ENCODE measurements around the gene MYO18A.

MYO18A gene

GRCh38 chr17:29127840-29128239 is 52.4 kb downstream of the MYO18A start:
- DNase-seq (ENCODE audit: low read depth, low spot score) = no peak

- no peak for DNase-seq (ENCODE audit: low read depth, low spot score)
Measured at GRCh38 chr17:29126268-29126930, 53.8 kb downstream of the MYO18A start.

- no peak for DNase-seq (ENCODE audit: low read depth, low spot score)
Measured at GRCh38 chr17:29125651-29126050, 54.5 kb downstream of the MYO18A start.

GRCh38 chr17:29124925-29125273 is 55.3 kb downstream of the MYO18A start:
- no peak for DNase-seq (ENCODE audit: low read depth, low spot score)

- no peak for DNase-seq (ENCODE audit: low read depth, low spot score)
Measured at GRCh38 chr17:29124135-29124924, 55.9 kb downstream of the MYO18A start.

- DNase-seq (ENCODE audit: low read depth, low spot score) = no peak
Measured at GRCh38 chr17:29123111-29123510, 57.1 kb downstream of the MYO18A start.

GRCh38 chr17:29121442-29121841 is 58.8 kb downstream of the MYO18A start:
- no peak for DNase-seq (ENCODE audit: low read depth, low spot score)

GRCh38 chr17:29120433-29120832 is 59.8 kb downstream of the MYO18A start:
- DNase-seq (ENCODE audit: low read depth, low spot score) = no peak

GRCh38 chr17:29119265-29119664 is 60.9 kb downstream of the MYO18A start:
- DNase-seq (ENCODE audit: low read depth, low spot score) = no peak

- DNase-seq (ENCODE audit: low read depth, low spot score) = no peak
Measured at GRCh38 chr17:29116804-29117753, 63.1 kb downstream of the MYO18A start.

- DNase-seq (ENCODE audit: low read depth, low spot score) = no peak
Measured at GRCh38 chr17:29115961-29116803, 64.0 kb downstream of the MYO18A start.

- no peak for DNase-seq (ENCODE audit: low read depth, low spot score)
Measured at GRCh38 chr17:29115435-29115834, 64.8 kb downstream of the MYO18A start.

GRCh38 chr17:29114141-29114540 is 66.1 kb downstream of the MYO18A start:
- DNase-seq (ENCODE audit: low read depth, low spot score) = no peak

- DNase-seq (ENCODE audit: low read depth, low spot score) = no peak
Measured at GRCh38 chr17:29113334-29113733, 66.9 kb downstream of the MYO18A start.

GRCh38 chr17:29112771-29113295 is 67.4 kb downstream of the MYO18A start:
- no peak for DNase-seq (ENCODE audit: low read depth, low spot score)

- no peak for DNase-seq (ENCODE audit: low read depth, low spot score)
Measured at GRCh38 chr17:29111816-29112499, 68.2 kb downstream of the MYO18A start.

GRCh38 chr17:29110372-29110757 is 69.8 kb downstream of the MYO18A start:
- DNase-seq (ENCODE audit: low read depth, low spot score) = no peak

GRCh38 chr17:29109477-29110371 is 70.5 kb downstream of the MYO18A start:
- DNase-seq (ENCODE audit: low read depth, low spot score) = no peak

- DNase-seq (ENCODE audit: low read depth, low spot score) = no peak
Measured at GRCh38 chr17:29108823-29109476, 71.2 kb downstream of the MYO18A start.
